Measurements from ENCODE around the gene OSBPL10. TPM values are rescaled to one million over a fixed set of nuclear protein-coding genes. Genes with fewer than 3 reads are reported as not detected.

The OSBPL10 gene
- total RNA-seq, 1 experiment from 2014 or later: 74.7 TPM

DNA sequence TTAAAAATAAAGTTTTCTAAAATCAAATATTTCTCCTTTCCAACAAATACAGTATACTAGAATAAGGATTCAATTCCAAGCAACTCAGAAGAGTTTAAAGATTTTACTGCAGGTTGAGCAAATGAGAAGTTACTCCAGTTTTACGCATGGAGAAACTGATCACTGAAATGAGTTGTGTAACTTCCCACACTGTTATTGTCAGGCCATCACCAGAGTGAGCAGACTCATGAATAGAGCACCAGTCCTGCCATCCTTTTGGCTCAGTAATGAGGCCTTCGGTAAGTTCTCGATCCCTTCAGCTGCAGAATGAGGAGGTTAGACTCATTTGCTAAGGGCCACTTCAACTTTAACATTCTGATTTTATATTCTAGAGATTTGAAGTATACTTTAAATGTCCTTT, 48.1 kb downstream of the OSBPL10 start:
- CTCF ChIA-PET: no interaction called here

DNA sequence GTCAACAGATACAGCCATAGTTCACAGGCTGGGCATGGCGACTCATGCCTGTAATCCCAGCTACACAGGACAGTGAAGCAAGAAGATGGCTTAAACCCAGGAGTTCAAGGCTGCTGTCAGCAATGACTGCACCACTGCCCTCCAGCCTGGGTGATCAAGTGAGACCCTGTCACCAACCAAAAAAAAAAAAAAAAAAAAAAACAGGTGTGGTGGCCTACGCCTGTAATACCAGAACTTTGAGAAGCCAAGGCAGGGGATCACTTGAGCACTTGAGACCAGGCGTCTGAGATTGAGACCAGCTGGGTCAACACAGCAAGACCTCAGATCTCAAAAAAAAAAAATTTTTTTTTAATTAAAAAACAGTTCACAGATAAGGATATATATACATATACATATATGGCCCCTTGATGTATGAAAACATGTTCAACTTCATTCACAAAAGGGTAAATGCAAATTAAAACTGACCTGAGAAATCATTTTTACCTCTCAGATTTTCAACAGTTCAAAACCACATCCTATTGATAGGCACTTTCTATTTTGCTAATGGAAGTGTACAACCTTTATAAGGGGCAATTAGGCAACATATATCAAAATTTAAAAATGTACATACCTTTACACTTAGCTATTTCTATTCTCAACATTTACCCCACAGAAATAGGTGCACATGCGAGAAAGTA, 51.1 kb downstream of the OSBPL10 start:
- H3K27me3 Mint-ChIP-seq (ENCODE audit: unreplicated experiment): no peaks in the 10 kb centered on the region
- H3K4me1 Mint-ChIP-seq (ENCODE audit: low read depth, unreplicated experiment): peaks cover 19% of the 10 kb centered on the region

More for the DNA sequence above, 48.1 kb downstream of the OSBPL10 start:
- Mint-ChIP-seq H3K9me3 (ENCODE audit: low read depth, unreplicated experiment) (no peaks in the 10 kb centered on the region), H3K27me3 (ENCODE audit: unreplicated experiment) (no peaks in the 10 kb centered on the region), H3K36me3 (ENCODE audit: insufficient read depth, unreplicated experiment) (no peaks in the 10 kb centered on the region), H3K4me1 (ENCODE audit: low read depth, unreplicated experiment) (peaks cover 13% of the 10 kb centered on the region), H3K4me3 (ENCODE audit: low read depth, unreplicated experiment) (no peak overlapping the region), H3K27ac (ENCODE audit: unreplicated experiment) (no peak overlapping the region)
- TF ChIP-seq CTCF (IDR thresholded peaks at IDR 0.05; ENCODE audit: unreplicated experiment): no peak
- intact Hi-C loops (cut with micrococcal nuclease; ENCODE audit: unreplicated experiment): no loop called here
- DNase-seq: no peak
- no TSS peak for BruUV-seq (replicated peaks)

GRCh38 chr3:31927811-31928210, 53.3 kb downstream of the OSBPL10 start:
- intact Hi-C loops (cut with micrococcal nuclease; ENCODE audit: unreplicated experiment): no loop called here
- Mint-ChIP-seq H3K4me3 (ENCODE audit: low read depth, unreplicated experiment) (no peak overlapping the region), H3K27me3 (ENCODE audit: unreplicated experiment) (no peaks in the 10 kb centered on the region), H3K36me3 (ENCODE audit: insufficient read depth, unreplicated experiment) (peaks cover 13% of the 10 kb centered on the region), H3K27ac (ENCODE audit: unreplicated experiment) (no peak overlapping the region), H3K9me3 (ENCODE audit: low read depth, unreplicated experiment) (no peaks in the 10 kb centered on the region), H3K4me1 (ENCODE audit: low read depth, unreplicated experiment) (peaks cover 33% of the 10 kb centered on the region)
- no peak for TF ChIP-seq CTCF (IDR thresholded peaks at IDR 0.05; ENCODE audit: unreplicated experiment)
- CTCF ChIA-PET: interaction anchor here (1.1 kb wide), 1 partner anchor 11 kb away, joined by 3 read pairs; no protein-coding TSS in a partner anchor
- DNase-seq: no peak
- BruUV-seq (replicated peaks): no TSS peak

More for the DNA sequence above, 51.1 kb downstream of the OSBPL10 start:
- Mint-ChIP-seq H3K36me3 (ENCODE audit: insufficient read depth, unreplicated experiment) (peaks cover 5% of the 10 kb centered on the region), H3K9me3 (ENCODE audit: low read depth, unreplicated experiment) (no peaks in the 10 kb centered on the region), H3K4me3 (ENCODE audit: low read depth, unreplicated experiment) (no peak overlapping the region), H3K27ac (ENCODE audit: unreplicated experiment) (no peak overlapping the region)
- intact Hi-C loops (cut with micrococcal nuclease; ENCODE audit: unreplicated experiment): no loop called here
- no peak for DNase-seq
- TF ChIP-seq CTCF (IDR thresholded peaks at IDR 0.05; ENCODE audit: unreplicated experiment): no peak
- BruUV-seq (replicated peaks): no TSS peak
- CTCF ChIA-PET: interaction anchor here (0.7 kb wide), 3 partner anchors 114 to 983 kb away, joined by 4 to 10 read pairs (median 5); no protein-coding TSS in a partner anchor

DNA sequence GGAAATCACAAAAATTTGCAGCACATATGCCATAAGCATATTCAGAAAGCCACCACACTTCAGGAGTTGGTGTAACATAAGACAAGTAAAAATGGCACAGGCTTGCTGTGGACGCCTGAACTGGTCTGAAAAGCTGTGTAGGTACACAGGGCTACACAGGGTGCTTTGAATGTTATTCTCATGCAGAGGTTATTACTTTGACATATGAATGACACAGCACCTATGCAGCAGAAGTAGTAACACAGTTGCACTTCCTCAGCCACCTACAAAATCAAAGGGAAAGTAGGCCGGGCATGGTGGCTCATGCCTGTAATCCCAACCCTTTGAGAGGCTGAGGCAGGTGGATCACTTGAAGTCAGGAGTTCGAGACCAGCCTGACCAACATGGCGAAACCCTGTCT, 54.5 kb downstream of the OSBPL10 start:
- TF ChIP-seq CTCF (IDR thresholded peaks at IDR 0.05; ENCODE audit: unreplicated experiment): no peak
- DNase-seq: no peak
- Mint-ChIP-seq H3K27ac (ENCODE audit: unreplicated experiment) (no peak overlapping the region), H3K27me3 (ENCODE audit: unreplicated experiment) (no peaks in the 10 kb centered on the region), H3K4me3 (ENCODE audit: low read depth, unreplicated experiment) (no peak overlapping the region), H3K36me3 (ENCODE audit: insufficient read depth, unreplicated experiment) (peaks cover 14% of the 10 kb centered on the region), H3K4me1 (ENCODE audit: low read depth, unreplicated experiment) (peaks cover 37% of the 10 kb centered on the region), H3K9me3 (ENCODE audit: low read depth, unreplicated experiment) (no peaks in the 10 kb centered on the region)
- CTCF ChIA-PET: interaction anchor here (1.1 kb wide), 1 partner anchor 9 kb away, joined by 3 read pairs; no protein-coding TSS in a partner anchor
- no TSS peak for BruUV-seq (replicated peaks)
- intact Hi-C loops (cut with micrococcal nuclease; ENCODE audit: unreplicated experiment): no loop called here
